Measurements from ENCODE around the gene SMYD2.

DNA sequence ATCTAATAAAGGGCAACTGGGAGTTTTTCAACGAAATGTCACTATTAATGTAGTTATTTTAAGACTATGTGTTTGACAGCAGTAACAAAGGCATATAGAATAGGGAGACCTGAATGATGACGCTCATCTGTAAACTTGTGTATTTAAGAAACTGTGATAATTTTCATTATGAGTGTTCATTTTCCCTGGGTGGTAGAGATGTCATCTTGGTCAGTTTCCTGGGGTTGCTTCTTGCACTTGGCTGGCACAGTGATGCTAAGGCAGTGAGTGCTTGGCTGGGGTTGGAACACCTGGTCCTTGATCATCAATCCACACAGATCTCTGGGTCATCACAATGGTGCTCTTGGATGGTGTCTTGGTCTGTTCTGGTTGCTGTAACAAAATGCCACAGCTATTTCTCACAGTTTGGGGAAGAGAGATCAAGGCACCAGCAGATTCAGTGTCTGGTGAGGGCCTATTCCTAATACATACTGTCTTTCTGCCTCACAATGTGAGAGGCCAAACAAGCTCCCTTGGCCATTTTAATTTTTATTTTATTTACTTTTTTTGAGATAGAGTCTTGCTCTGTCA is 7.9 kb upstream of the SMYD2 start:
- TF ChIP-seq CTCF (IDR thresholded peaks at IDR 0.05) (no peak), POLR2A (IDR thresholded peaks at IDR 0.05) (no peak)

Data from lower leg skin (tissue), 3 donors.